GM18909 (cell line): ENCODE results near the gene DHRS11.
"Not testable (repeated sequence)": the region's sequence is repeated elsewhere in the genome, so short reads cannot be mapped to it uniquely, and the experiment has no call there.

Experiments
- ATAC-seq: cut with Tn5 transposase; IDR thresholded peaks from one replicate; pipeline ENCODE4 v1.9.1; 2021; ENCODE audit warnings: mild to moderate bottlenecking; ENCODE audit not compliant: unreplicated experiment, poor library complexity

The DHRS11 gene

DNA sequence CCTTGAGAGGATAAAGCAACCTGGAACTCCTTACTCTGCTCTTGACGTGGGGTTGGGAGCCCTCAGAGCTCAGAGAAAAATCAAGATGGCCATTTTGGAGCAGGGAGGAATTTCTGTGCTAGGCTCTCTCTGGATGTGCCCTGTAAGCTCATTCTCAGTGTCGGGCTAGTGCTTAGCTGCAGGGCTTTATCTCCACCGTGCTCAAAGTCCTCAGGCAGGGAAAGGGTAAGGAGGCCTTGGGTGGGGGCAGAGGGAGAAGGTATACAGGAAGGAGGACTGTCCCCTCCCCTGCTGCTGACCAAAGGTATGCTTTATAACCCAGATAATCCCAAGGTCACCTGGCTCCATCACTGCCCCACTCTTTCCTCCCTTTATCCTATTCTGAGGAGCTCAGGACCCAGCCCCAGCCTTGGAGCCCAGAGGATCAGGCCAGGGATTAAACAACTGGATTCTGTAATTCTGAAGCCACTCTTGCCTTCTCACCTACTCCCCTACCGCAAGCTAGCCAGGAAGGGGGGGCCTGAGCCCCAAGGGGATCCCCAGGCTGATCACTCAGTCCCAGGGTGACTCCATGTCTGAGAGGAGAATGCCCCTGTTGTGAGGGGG is 1.1 kb downstream of the DHRS11 start:
- ATAC-seq, result no peak

DNA sequence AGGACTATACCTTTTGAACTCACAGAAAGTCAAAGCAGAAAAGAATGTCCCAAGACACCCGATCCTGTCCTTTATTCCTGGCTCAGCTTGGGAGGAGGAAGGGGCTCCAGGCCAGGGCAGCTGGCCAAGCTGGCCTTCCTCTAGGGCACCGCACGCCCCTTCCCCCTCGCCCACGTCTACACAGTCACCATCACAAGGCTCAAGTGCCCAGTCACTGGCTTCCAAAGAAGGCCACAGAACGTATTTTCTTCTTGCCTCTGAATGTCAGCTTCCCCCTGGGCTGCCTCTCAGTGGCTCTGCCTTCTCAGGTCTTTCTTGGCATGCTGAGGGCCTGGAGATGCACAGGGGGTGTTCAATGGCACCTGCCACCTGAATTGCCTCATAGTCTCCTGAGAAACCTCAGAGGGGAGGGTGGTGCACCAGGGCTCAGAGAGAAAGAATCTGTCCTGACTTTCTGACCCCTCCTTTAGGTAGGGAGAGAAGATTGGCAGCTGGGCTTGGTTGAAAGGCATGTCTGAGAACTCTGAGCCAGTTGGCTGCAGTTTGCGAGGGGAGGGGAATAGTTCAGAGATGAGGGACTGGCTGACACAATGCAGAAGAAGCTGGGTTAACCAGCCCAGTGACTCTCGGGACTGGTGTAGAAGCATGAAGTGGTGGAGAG is 2.1 kb downstream of the DHRS11 start:
- no peak for ATAC-seq

DNA sequence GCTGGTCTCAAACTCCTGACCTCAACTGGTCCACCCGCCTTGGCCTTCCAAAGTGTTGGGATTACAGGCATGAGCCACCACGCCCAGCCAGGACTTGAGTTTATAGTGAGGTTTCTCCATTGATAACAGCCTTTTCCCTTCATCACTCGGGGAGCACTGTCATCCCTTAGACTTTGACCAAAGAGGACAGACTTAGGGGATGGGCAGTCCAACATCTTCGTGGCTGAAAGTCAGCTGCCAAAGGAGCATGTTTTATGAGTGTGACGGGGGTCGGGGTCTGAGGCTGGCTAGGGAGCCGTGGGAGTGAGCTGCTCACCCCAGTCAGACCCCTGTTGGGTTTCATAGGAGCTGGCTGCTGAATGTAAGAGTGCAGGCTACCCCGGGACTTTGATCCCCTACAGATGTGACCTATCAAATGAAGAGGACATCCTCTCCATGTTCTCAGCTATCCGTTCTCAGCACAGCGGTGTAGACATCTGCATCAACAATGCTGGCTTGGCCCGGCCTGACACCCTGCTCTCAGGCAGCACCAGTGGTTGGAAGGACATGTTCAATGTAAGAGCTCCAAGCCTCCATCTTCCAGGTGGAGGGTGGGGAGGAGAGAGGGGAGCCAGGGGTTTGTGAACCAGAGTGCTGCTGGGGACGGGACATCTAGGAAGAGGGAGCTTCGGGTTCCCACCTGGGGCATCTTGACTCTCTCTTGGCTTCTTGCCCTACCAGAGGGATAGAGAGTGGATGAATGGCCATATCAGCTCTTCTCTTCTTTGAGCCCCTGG is 3.1 kb downstream of the DHRS11 start:
- ATAC-seq, result no peak

DNA sequence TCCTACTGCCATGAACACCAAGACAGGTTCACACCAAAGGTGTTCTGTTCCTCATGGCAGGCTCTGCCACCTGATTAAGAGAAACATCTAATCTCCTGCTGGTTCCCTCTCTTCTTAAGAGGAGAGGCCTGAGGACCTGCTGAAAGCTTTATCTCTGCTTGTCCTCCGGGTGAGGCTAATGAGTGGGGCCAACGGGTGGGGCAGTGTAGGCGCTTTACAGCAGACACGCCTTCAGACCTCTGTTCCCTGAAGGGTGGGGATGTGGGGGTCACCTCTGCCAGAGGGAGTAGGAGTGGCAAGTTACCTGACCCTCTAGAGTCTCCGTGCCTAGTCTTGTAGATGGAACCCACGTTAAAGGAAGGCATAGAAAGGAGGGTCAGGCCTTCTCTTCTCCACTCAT is 5.5 kb downstream of the DHRS11 start:
- ATAC-seq, result no peak

GRCh38 chr17:36597866-36598777 is 6.4 kb downstream of the DHRS11 start:
- ATAC-seq, result no peak

- ATAC-seq, result no peak
Measured at GRCh38 chr17:36598951-36599401, 7.3 kb downstream of the DHRS11 start.

DNA sequence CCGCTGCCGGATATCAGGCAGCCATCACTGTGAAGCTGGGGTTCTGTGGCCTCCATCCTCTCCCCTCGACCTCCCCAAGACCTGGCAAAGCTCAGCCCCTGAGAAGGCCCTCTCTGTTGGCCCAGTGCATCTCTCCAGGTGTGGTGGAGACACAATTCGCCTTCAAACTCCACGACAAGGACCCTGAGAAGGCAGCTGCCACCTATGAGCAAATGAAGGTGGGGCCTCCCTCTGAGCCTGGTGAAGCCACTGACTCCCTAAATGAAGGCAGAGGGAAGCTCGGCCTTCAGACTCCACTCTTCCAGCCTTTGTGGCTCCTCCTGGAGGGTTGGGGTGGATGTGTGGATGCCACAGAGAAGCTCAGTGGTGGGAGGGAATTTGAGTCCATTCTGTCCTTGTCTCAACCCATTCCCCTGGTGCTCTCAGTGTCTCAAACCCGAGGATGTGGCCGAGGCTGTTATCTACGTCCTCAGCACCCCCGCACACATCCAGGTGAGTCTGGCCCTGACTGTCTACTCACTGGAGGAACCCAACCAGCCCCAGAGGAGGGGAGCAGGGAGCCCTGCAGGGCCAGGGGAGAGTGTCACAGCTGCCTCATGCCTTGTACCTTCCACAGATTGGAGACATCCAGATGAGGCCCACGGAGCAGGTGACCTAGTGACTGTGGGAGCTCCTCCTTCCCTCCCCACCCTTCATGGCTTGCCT is 8.0 kb downstream of the DHRS11 start:
- ATAC-seq, result no peak

- no peak for ATAC-seq
Measured at GRCh38 chr17:36600465-36600864, 8.8 kb downstream of the DHRS11 start.

GRCh38 chr17:36600936-36601302 is 9.2 kb downstream of the DHRS11 start:
- no peak for ATAC-seq

- ATAC-seq, result peak; percentile 79
Measured at GRCh38 chr17:36601303-36602029, 9.8 kb downstream of the DHRS11 start, which contains the start of gene MRM1. Gene MRM1 (plus strand): TSS chr17:36601583. CDS start chr17:36601811, 228 bp downstream.

DNA sequence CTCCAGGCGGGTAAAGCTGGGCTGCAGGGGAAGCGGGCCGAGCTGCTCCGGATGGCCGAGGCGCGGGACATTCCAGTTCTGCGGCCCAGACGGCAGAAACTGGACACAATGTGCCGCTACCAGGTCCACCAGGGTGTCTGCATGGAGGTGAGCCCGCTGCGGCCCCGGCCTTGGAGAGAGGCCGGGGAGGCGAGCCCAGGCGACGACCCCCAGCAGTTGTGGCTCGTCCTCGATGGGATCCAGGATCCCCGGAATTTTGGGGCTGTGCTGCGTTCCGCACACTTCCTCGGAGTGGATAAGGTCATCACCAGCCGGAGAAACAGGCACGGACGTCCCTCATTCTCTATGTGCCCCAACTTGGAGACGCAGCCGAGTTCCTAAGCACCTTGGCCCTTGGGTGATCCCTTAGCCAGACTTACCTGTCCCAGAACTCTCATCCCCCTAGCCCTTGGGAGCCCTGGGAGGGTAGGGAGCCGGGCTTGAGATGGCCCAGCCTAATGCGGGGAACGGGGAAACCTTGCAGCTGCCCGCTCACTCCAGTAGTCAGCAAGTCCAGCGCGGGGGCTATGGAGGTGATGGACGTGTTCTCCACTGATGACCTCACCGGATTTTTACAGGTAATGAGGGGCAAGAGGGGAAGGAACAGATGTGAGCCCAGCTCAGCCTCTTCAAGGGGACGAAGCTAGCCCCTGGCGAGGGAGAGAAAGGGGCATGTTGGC is 10.5 kb downstream of the DHRS11 start:
- no peak for ATAC-seq

DNA sequence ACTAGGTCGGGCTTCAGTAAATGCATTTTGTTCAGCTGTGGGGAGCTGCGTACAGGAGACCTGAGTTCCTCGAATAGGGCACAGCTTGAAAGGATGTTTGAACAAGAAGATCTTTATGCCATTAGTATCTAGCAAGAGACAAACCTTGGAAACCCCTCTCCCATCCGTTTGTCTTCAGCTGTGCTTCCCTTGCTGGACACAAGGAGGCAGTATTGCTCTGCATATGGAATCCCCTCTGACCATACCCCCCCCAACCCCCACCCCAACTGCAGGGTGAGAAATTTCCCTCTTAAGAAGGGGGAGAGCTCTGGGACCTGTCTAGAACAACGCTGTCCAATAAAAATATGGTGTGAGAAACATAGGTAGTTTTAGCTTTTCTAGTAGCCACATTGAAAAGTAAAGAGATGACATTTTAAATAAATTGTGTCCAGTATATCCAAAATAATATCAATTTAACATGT is 11.3 kb downstream of the DHRS11 start:
- no peak for ATAC-seq

DNA sequence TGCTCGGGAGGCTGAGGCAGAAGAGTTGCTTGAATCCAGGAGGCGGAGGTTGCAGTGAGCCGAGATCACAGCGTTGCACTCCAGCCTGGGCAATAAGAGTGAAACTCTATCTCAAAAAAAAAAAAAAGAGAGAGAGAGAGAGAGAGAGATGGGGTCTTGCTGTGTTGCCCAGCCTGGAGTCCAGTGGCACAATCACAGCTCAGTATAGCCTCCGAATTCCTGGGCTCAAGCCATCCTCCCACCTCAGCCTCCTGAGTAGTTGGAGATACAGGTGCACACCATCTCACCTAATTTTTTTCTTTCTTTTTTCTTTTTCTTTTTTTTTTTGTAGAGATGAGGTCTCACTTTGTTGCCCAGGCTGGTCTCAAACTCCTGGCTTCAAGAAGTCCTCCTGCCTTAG is 13.3 kb downstream of the DHRS11 start:
- ATAC-seq, result not testable (repeated sequence)

DNA sequence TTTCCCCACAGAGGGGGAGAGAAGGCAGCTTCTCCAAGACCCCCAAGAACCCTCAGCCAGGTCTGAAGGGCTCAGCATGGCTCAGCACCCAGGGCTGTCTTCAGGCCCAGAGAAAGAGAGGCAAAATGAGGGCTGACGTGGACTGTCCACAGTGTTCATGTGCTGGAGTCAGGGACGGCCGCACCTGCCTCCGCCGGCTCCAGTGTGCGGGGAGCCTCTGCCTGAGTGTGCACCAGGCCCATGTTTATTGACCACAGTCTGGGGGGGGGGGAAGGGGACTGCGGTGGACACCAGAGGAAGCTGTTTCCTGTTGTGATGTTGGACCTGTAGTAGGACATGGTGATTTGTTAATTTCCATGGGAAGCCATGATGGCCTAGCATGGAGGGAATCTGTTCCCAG is 16.6 kb downstream of the DHRS11 start:
- ATAC-seq, result no peak

DNA sequence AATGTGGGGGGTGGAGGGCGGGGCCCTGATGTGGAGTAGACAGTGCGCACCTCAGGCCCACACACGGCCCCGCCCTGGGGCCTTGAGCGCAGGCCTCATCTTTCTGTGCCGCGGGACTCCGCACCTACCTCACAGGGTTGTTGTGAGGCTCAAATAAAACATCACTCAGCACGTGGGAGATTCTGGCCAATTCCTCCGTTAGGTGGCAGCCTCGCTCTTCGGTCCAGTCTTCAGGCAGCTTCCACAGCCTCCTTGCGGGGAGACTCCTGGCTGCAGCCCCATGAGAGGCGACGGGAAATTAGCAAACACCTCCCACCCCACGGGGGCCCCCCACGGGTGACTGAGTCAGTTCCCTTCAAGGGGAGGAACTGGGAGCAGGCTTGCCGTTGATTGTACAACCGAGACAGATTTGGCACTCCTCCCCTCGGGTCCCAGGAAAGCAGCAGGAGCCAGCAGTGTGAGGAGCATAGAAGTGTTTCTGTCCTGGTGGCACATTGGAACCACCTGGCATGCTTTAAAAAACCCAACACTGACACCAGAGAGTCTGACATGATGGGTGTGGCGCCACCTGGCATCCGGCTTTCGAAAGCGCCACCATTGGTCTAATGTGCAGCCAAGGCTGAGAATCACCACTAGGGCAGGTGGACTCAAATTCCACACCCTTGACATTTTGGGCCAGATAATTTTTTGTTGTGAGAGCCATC is 17.3 kb downstream of the DHRS11 start:
- ATAC-seq, result no peak

DNA sequence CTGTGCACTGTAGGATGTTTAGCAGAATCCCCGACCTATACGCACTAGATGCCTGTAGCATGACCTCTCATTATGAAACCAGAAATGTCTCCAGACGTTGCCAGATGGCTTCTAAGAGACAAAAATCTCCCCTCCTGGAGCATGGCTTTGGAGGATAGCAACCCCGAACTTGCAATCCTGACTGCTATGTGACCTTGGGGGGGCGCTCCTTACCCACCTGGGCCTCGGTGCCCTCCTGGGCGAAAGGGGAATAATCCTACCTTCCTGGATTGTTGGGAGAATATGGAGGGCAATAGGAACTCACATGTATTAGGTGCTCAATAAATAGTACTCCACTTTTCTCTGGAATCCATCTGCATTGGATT is 17.8 kb downstream of the DHRS11 start:
- ATAC-seq, result no peak

- no peak for ATAC-seq
Measured at GRCh38 chr17:36610474-36610873, 18.8 kb downstream of the DHRS11 start.
